ENCODE results near the gene FHIT.

DNA sequence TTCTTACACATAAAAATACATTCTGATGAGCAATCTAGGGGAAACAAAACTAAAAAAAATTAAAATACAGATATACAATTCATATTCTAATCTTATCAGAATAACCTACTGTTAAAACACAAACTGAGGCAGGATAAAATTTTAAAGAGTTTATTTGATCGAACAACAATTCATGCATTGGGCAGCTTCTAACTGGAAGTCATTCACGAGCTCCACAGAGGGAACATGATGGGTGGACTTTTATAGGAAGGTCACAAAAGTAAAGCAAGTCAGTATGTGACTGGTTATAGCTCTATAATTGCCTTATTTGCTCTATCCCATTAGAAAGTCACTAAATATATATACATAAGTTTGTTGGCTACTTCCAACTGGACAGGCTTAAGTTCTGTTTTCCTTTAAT lies 1144.0 kb downstream of the FHIT start:
- TF ChIP-seq, protein P1, sequence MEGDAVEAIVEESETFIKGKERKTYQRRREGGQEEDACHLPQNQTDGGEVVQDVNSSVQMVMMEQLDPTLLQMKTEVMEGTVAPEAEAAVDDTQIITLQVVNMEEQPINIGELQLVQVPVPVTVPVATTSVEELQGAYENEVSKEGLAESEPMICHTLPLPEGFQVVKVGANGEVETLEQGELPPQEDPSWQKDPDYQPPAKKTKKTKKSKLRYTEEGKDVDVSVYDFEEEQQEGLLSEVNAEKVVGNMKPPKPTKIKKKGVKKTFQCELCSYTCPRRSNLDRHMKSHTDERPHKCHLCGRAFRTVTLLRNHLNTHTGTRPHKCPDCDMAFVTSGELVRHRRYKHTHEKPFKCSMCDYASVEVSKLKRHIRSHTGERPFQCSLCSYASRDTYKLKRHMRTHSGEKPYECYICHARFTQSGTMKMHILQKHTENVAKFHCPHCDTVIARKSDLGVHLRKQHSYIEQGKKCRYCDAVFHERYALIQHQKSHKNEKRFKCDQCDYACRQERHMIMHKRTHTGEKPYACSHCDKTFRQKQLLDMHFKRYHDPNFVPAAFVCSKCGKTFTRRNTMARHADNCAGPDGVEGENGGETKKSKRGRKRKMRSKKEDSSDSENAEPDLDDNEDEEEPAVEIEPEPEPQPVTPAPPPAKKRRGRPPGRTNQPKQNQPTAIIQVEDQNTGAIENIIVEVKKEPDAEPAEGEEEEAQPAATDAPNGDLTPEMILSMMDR (conservative IDR thresholded peaks at IDR 0.05; ENCODE audit: low read depth, low read length) = no peak
- TF ChIP-seq EZH2 (IDR thresholded peaks at IDR 0.05; ENCODE audit: low read length, unreplicated experiment) = no peak
- TF ChIP-seq EZH2phosphoT487 (IDR thresholded peaks at IDR 0.05; ENCODE audit: borderline replicate concordance, low read length) = no peak

Data from PC-3 (cell line).